ENCODE results near the gene LKAAEAR1.
A peak's percentile ranks its signal among the peaks of the same experiment; 100 is the strongest.

LKAAEAR1 gene

DNA sequence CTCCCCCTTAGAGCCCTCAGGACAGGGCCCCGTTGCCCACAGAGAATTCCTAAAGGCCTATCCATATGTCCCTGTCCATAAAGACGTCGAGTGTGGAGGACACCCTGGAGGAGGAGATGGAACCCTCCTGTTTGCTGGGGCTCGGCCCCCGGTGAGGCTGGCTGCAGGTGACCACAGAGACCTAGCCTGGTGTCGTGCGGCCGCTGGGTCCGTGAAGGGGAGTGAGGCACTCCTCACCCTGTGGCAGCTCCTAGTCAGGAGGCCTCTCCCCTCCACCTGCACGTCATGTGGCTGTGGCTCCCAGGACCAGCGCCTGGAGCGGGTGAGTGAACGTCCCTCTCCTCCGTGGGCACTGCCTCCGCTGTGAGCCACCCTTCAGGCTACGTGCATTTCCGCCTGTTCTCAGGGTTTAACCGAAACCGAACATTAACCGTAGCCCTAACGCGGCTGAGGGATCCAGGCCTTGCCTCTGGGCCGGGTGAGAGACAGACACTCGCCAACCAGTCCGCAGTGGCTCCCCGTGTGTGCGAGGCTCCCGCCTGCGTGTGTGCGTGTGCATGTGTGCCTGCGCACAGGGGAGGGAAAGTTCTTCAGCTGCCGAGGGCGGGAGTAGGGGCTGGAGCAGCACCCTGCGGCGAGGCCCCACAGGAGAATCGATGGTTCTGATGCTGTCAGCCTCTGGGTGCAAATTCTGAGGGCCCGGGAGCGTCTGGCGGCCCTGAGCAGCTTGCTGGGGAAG, 27.1 kb downstream of the LKAAEAR1 start:
- no peak overlapping the region for H3K27ac ChIP-seq (ENCODE audit: insufficient read depth, low read length, poor library complexity, severe bottlenecking)
- no peaks in the 10 kb centered on the region for H3K9me3 ChIP-seq (ENCODE audit: control insufficient read depth, low read length)
- H3K36me3 ChIP-seq (ENCODE audit: control insufficient read depth, insufficient read depth, low read length): no peaks in the 10 kb centered on the region
- peak overlapping the region; percentile 24 for H3K4me3 ChIP-seq (ENCODE audit: insufficient read depth, low read depth, low read length, poor library complexity, severe bottlenecking)
- no peak for DNase-seq
- peaks cover 10% of the 10 kb centered on the region for H3K27me3 ChIP-seq (replicated peaks; ENCODE audit: control insufficient read depth, insufficient read depth, low read length, poor library complexity, severe bottlenecking)
- H3K4me1 ChIP-seq (ENCODE audit: control insufficient read depth, insufficient read depth, low read length, poor library complexity, severe bottlenecking): peaks cover 13% of the 10 kb centered on the region

- DNase-seq: no peak
- H3K36me3 ChIP-seq (ENCODE audit: control insufficient read depth, insufficient read depth, low read length): no peaks in the 10 kb centered on the region
- H3K27ac ChIP-seq (ENCODE audit: insufficient read depth, low read length, poor library complexity, severe bottlenecking): no peak overlapping the region
- H3K27me3 ChIP-seq (replicated peaks; ENCODE audit: control insufficient read depth, insufficient read depth, low read length, poor library complexity, severe bottlenecking): peaks cover 13% of the 10 kb centered on the region
- peaks cover 13% of the 10 kb centered on the region for H3K4me1 ChIP-seq (ENCODE audit: control insufficient read depth, insufficient read depth, low read length, poor library complexity, severe bottlenecking)
- H3K9me3 ChIP-seq (ENCODE audit: control insufficient read depth, low read length): no peaks in the 10 kb centered on the region
- H3K4me3 ChIP-seq (ENCODE audit: insufficient read depth, low read depth, low read length, poor library complexity, severe bottlenecking): no peak overlapping the region
Measured at GRCh38 chr20:64056639-64056888, 27.6 kb downstream of the LKAAEAR1 start.

- peaks cover 18% of the 10 kb centered on the region for H3K27me3 ChIP-seq (replicated peaks; ENCODE audit: control insufficient read depth, insufficient read depth, low read length, poor library complexity, severe bottlenecking)
- H3K4me3 ChIP-seq (ENCODE audit: insufficient read depth, low read depth, low read length, poor library complexity, severe bottlenecking): no peak overlapping the region
- no peaks in the 10 kb centered on the region for H3K36me3 ChIP-seq (ENCODE audit: control insufficient read depth, insufficient read depth, low read length)
- H3K4me1 ChIP-seq (ENCODE audit: control insufficient read depth, insufficient read depth, low read length, poor library complexity, severe bottlenecking): peaks cover 13% of the 10 kb centered on the region
- no peak overlapping the region for H3K27ac ChIP-seq (ENCODE audit: insufficient read depth, low read length, poor library complexity, severe bottlenecking)
- H3K9me3 ChIP-seq (ENCODE audit: control insufficient read depth, low read length): no peaks in the 10 kb centered on the region
- DNase-seq: no peak
Measured at GRCh38 chr20:64055893-64056638, 28.1 kb downstream of the LKAAEAR1 start.

DNA sequence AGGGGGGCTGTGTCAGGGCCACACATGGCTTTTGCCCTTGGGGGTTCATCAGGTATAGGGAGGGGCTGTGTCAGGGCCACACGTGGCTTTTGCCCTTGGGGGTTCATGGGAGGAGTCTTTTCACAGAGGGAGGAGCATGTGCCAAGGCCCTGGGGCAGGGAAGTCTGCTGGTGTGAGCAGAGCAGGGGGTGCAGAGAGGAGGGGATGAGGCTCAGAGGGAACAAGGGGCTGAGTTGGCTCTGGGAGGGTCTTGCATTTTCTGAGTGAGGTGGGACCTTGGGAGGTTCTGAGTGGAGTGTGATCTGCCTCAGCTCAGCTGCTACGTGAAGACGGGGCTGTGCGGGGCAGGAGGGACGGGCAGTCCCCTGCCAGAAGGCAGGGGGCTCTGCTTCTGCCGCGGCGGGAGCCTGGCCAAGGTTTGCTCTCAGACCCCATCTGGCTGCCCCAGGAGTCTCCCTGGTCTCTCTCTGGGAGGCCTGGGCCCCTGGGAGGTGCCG, 28.8 kb downstream of the LKAAEAR1 start:
- no peak for DNase-seq
- Histone ChIP-seq H3K4me1 (ENCODE audit: control insufficient read depth, insufficient read depth, low read length, poor library complexity, severe bottlenecking) (peaks cover 13% of the 10 kb centered on the region), H3K27me3 (replicated peaks; ENCODE audit: control insufficient read depth, insufficient read depth, low read length, poor library complexity, severe bottlenecking) (peaks cover 24% of the 10 kb centered on the region), H3K4me3 (ENCODE audit: insufficient read depth, low read depth, low read length, poor library complexity, severe bottlenecking) (no peak overlapping the region), H3K36me3 (ENCODE audit: control insufficient read depth, insufficient read depth, low read length) (no peaks in the 10 kb centered on the region), H3K9me3 (ENCODE audit: control insufficient read depth, low read length) (no peaks in the 10 kb centered on the region), H3K27ac (ENCODE audit: insufficient read depth, low read length, poor library complexity, severe bottlenecking) (no peak overlapping the region)

GRCh38 chr20:64053841-64054661, 30.1 kb downstream of the LKAAEAR1 start:
- no peak overlapping the region for H3K4me3 ChIP-seq (ENCODE audit: insufficient read depth, low read depth, low read length, poor library complexity, severe bottlenecking)
- peaks cover 17% of the 10 kb centered on the region for H3K4me1 ChIP-seq (ENCODE audit: control insufficient read depth, insufficient read depth, low read length, poor library complexity, severe bottlenecking)
- no peak for DNase-seq
- H3K9me3 ChIP-seq (ENCODE audit: control insufficient read depth, low read length): no peaks in the 10 kb centered on the region
- H3K27me3 ChIP-seq (replicated peaks; ENCODE audit: control insufficient read depth, insufficient read depth, low read length, poor library complexity, severe bottlenecking): peaks cover 32% of the 10 kb centered on the region
- no peak overlapping the region for H3K27ac ChIP-seq (ENCODE audit: insufficient read depth, low read length, poor library complexity, severe bottlenecking)
- H3K36me3 ChIP-seq (ENCODE audit: control insufficient read depth, insufficient read depth, low read length): no peaks in the 10 kb centered on the region

- Histone ChIP-seq H3K4me1 (ENCODE audit: control insufficient read depth, insufficient read depth, low read length, poor library complexity, severe bottlenecking) (peaks cover 23% of the 10 kb centered on the region), H3K27ac (ENCODE audit: insufficient read depth, low read length, poor library complexity, severe bottlenecking) (no peak overlapping the region), H3K9me3 (ENCODE audit: control insufficient read depth, low read length) (no peaks in the 10 kb centered on the region), H3K27me3 (replicated peaks; ENCODE audit: control insufficient read depth, insufficient read depth, low read length, poor library complexity, severe bottlenecking) (peaks cover 32% of the 10 kb centered on the region), H3K4me3 (ENCODE audit: insufficient read depth, low read depth, low read length, poor library complexity, severe bottlenecking) (no peak overlapping the region), H3K36me3 (ENCODE audit: control insufficient read depth, insufficient read depth, low read length) (no peaks in the 10 kb centered on the region)
- DNase-seq: no peak
Measured at GRCh38 chr20:64052987-64053840, 31.0 kb downstream of the LKAAEAR1 start.

DNA sequence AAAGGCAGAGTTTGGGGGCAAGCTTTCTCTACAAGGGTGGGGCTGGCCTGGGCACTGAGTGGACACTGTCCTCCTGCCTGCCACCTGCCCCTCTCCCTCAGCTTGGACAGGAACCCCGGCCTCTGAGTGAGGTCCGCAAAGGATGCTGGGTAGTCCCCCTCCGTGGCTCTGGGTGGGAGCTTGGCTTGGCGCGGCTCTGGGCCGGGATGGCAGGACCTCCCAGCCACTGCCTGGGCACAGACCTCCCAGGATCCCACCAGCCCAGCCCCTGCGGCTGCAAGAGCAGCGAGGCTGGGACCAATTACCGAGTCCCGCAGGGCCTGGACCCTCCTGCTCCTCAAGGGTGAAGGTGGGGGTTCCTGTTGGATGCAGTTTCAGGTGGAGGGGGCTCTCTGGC, 31.9 kb downstream of the LKAAEAR1 start:
- Histone ChIP-seq H3K4me3 (ENCODE audit: insufficient read depth, low read depth, low read length, poor library complexity, severe bottlenecking) (no peak overlapping the region), H3K4me1 (ENCODE audit: control insufficient read depth, insufficient read depth, low read length, poor library complexity, severe bottlenecking) (peaks cover 21% of the 10 kb centered on the region), H3K36me3 (ENCODE audit: control insufficient read depth, insufficient read depth, low read length) (no peaks in the 10 kb centered on the region), H3K9me3 (ENCODE audit: control insufficient read depth, low read length) (no peaks in the 10 kb centered on the region), H3K27ac (ENCODE audit: insufficient read depth, low read length, poor library complexity, severe bottlenecking) (no peak overlapping the region), H3K27me3 (replicated peaks; ENCODE audit: control insufficient read depth, insufficient read depth, low read length, poor library complexity, severe bottlenecking) (peaks cover 38% of the 10 kb centered on the region)
- DNase-seq: no peak

DNA sequence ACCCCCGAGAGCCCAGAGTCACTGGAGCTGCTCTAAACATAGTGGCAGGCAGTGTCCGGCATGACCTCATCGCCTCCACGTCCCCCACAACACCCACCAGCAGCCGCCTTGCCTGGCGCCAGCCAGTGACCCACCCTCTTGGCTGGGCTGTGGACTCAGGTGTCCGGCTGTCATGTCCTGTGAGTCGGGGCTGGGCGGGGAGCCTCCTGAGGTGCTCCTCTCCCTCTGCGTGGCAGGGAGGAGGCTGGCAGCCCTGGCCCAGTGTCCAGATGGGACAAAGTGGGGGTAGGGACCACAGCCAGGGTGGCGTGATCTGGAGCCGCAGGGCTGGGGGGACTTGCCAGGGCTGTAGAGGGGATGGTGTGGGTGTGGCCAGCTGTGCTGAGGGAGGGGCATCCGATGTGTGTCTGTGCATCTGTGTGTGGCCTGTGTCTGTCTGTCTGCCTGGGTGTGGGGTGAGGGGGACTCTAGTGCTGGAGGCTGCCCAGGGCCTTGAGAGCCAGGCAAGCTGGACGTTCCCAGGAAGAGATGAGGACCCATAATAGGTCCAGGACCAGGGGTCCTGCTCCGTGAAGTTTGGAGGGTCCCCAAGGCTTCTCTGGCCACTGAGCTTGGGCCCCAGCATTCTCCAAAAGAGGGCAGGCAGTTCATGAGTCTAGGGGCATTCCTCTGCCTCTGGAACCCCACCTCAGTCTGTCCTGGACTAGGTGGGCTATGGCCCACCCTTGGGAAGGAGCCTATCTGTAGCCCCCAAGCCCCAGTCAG, 32.5 kb downstream of the LKAAEAR1 start:
- no peak overlapping the region for H3K27ac ChIP-seq (ENCODE audit: insufficient read depth, low read length, poor library complexity, severe bottlenecking)
- DNase-seq: no peak
- H3K4me3 ChIP-seq (ENCODE audit: insufficient read depth, low read depth, low read length, poor library complexity, severe bottlenecking): no peak overlapping the region
- H3K27me3 ChIP-seq (replicated peaks; ENCODE audit: control insufficient read depth, insufficient read depth, low read length, poor library complexity, severe bottlenecking): peaks cover 44% of the 10 kb centered on the region
- H3K4me1 ChIP-seq (ENCODE audit: control insufficient read depth, insufficient read depth, low read length, poor library complexity, severe bottlenecking): peaks cover 17% of the 10 kb centered on the region
- no peaks in the 10 kb centered on the region for H3K9me3 ChIP-seq (ENCODE audit: control insufficient read depth, low read length)
- H3K36me3 ChIP-seq (ENCODE audit: control insufficient read depth, insufficient read depth, low read length): no peaks in the 10 kb centered on the region

DNA sequence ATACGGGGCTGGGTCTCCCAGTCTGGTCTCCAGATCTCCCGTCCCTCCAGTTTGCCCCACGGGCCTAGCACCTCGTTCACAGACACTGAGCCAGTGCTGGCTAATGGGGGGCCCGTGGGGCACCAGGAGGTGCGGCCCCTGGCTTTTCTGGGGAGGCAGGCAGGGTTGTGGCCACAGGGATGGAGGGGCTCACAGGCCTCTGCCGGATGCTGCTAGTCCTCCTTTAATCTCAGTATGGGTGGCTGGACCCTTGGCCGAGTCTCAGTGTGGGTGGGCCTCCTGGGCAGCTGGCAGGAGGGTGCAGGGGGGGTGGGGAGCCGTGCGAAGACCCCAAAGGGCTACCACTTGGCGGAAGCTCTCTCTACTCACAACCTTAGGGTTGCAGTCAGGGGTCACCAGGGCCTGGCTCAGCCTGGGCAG, 33.2 kb downstream of the LKAAEAR1 start:
- no peak overlapping the region for H3K27ac ChIP-seq (ENCODE audit: insufficient read depth, low read length, poor library complexity, severe bottlenecking)
- peaks cover 16% of the 10 kb centered on the region for H3K4me1 ChIP-seq (ENCODE audit: control insufficient read depth, insufficient read depth, low read length, poor library complexity, severe bottlenecking)
- no peaks in the 10 kb centered on the region for H3K9me3 ChIP-seq (ENCODE audit: control insufficient read depth, low read length)
- DNase-seq: no peak
- no peaks in the 10 kb centered on the region for H3K36me3 ChIP-seq (ENCODE audit: control insufficient read depth, insufficient read depth, low read length)
- H3K27me3 ChIP-seq (replicated peaks; ENCODE audit: control insufficient read depth, insufficient read depth, low read length, poor library complexity, severe bottlenecking): peaks cover 44% of the 10 kb centered on the region
- no peak overlapping the region for H3K4me3 ChIP-seq (ENCODE audit: insufficient read depth, low read depth, low read length, poor library complexity, severe bottlenecking)

Measured in effector memory CD4-positive, alpha-beta T cell (primary cell).